Middle frontal gyrus (tissue), 1 donor: Measurements from ENCODE around the gene MRM3.
"Not testable (repeated sequence)": the region's sequence is repeated elsewhere in the genome, so short reads cannot be mapped to it uniquely, and the experiment has no call there.

Source experiments
- DNase-seq: peaks from one replicate; pipeline ENCODE4 v3.0.0-alpha.2; 2015; ENCODE audit warnings: low spot score; ENCODE audit errors: extremely low spot score

MRM3 gene

GRCh38 chr17:795721-796120, 13.6 kb downstream of the MRM3 start:
- DNase-seq = no peak

- no peak for DNase-seq
Observed at GRCh38 chr17:796609-797008, 14.5 kb downstream of the MRM3 start.

- DNase-seq = no peak
Observed at GRCh38 chr17:797236-797840, 15.2 kb downstream of the MRM3 start.

- no peak for DNase-seq
Observed at GRCh38 chr17:798246-798645, 16.1 kb downstream of the MRM3 start.

DNA sequence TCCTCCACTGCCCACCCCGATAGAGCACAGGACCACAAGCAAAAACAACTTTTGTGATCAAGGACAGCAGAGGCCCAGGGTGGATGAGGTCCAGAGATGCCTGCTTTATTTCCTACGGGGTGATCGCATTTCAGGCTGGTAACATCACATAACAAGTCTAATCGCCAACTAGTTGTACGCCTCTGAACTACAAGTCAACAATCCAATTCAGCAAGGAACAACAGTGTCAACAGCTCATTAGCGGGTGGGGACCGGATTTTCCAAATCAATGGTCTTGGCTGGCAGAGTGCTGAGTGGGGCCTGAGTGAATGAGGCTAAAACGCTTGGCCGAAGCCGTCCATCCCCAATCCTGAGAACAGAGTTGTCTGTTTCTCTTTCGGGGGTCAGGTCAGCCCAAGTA, 17.1 kb downstream of the MRM3 start:
- DNase-seq = no peak

DNA sequence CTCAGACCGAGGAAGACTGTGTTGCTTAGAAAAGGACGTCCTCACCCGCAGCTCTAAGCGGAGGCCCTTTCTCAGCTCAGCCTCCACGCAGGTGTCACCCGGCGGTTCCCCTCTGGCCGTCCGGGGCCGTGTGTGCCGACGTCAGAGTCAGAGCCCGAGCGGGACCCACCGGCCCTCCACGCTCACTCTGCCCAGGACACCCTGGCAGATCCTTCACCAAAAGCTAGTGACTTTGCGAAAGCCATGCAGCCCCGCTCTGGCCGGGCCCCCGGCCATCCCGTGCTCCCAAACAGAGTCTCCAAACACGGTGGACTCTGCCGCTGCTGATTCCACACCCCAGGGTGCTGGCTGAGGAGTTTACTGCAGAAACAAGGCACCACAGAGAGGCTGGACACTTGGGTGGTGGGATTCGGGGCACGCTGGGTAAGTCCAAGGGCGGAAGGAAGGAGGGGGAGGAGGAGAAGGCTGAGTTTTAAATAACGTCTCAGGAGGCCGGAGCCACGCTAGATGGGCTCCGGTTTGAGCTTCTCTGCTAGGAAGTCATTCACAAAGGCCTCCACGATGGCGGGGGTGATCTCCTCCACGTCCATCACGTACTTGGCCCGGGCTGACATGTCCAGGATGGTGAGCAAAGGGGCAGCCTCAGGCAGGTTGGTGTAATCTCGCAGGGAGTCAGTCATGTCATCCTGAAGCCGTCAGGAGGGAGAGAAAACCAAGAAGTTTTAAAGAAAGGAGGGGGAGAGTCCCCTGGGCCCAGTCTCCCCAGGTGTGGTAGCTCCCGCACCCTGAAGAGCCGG, 18.5 kb downstream of the MRM3 start:
- DNase-seq = no peak

DNA sequence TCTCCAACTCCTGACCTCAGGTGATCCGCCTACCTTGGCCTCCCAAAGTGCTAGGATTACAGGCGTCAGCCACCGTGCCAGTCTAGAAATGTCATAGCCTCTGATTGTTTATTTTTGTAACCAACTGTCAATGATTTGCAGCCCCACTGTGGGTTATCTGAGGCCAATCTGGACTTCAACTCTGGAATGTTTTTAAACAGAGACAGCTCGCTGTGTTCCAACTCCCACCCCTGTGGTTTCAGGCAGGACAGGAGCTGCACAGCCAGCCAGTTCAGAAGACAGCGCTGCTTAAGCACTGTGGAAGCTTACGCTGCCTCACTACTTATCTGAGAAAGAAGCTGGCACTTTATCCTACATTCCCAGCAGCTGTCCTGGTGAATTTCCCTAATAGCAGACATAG, 19.5 kb downstream of the MRM3 start:
- DNase-seq = no peak

- no peak for DNase-seq
Observed at GRCh38 chr17:802481-802880, 20.3 kb downstream of the MRM3 start.

GRCh38 chr17:802901-803881, 21.0 kb downstream of the MRM3 start:
- DNase-seq = no peak

GRCh38 chr17:804541-805435, 22.6 kb downstream of the MRM3 start:
- DNase-seq = no peak

DNA sequence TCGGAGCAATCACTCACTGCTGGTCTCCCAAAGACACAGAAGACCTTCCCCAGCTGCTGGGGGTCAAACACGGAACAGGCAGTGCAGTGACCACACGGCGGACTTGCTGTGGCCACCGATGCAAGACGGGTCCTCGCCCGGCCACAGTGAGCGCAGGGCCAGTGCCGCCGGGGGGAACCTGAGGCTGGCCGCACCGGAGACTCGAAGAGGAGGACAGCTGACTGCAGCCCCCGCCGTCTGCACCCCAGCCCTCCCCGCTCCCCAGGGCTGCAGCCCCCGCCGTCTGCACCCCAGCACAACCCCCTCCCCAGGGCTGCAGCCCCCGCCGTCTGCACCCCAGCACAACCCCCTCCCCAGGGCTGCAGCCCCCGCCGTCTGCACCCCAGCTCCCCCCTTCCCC, 23.7 kb downstream of the MRM3 start:
- DNase-seq = not testable (repeated sequence)

DNA sequence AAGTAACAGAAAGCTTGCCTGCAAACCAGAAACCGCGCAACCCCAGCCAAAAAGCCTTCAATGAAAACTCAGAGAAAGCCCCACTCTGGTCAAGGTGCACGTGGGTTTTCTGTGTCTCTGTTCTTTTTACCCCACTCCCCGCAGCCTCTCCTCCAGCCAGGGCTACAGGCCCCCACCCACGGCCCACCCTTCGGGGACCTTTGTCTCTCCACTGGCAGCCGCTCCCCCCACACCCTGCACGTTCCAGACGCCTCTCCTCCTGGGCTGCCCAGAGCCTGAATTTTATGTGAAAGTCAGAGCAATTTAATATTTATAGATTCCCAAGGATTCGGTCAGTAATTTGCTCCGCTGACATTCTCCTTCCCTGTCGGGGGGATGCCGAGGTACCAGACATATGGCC, 24.2 kb downstream of the MRM3 start:
- DNase-seq = no peak

GRCh38 chr17:806781-807522, 24.8 kb downstream of the MRM3 start:
- DNase-seq = no peak

GRCh38 chr17:807523-808294, 25.6 kb downstream of the MRM3 start:
- DNase-seq = no peak

DNA sequence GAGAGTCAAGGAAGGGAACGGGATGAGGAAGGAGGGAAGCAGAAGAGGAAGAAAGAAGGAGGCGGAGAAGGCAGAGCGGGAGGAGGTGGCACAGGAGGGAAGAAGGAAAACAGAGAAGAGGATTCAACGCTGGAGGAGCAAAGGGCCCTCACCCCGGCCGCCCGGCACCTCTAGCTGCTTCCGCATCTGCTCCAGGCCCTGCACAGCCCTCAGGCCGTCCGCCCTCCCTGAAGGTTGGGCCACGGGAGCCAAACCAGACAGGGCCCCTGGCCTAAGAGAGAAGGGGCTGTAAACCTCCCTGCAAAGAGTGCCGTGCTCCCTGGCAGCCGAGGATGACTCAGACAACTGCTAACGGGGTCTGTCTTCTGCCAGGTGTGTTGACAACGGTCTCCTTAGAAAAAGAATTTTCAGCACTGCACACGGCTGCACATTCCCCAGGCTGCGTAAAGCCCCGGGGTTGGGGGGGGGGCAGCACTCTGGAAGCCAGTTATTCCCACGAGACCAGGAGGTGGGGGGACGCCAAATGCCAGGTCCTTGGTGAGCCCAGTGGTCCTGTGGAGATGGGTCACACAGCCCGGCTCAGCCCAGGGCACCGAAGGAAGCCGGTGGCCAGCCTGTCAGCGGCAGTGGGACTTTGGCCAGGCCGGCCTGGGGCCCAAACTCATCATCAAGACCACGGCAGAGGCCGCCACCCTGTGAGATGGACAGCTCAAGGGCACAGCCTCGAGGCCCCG, 29.1 kb downstream of the MRM3 start:
- no peak for DNase-seq

- DNase-seq = no peak
Observed at GRCh38 chr17:812638-813204, 30.6 kb downstream of the MRM3 start.

DNA sequence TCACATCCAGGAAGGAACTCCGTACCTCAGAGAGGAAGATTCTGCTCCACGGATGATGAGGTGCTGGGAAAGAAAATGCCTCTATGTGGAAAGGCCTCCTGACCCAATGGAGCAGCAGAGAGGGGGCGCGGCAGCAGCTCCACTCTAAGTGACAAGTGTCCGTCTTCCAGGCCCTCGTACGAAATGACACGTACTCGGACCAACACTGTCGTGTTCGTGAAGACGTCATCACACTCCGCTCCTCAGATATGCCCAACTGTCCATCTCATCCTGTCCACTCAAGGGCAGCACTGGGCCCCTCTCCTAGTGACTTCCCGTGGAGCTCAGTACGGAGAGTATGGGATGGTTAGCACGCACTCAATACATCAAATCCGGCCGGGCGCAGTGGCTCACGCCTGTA, 32.2 kb downstream of the MRM3 start:
- no peak for DNase-seq

DNA sequence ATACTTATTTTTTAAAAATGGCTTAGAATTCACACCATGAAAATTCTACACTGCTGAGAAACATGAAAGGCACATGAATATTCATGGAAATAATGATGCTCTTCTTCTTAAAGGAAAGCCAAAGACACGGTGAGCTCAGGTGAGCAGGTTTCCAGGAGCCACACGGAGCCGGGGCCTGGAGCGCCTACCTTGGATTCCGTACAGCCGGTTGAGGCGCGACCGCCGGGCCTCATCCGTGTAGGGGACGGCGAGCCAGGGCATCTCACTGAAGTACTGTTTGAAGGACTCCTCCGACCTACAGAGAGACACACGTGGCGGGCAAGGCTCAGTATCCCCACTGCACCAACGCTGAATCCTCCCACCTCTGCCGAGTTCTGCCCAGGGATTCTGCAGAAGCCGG, 37.1 kb downstream of the MRM3 start:
- no peak for DNase-seq
